ENCODE data around the gene HOXD3. TPM values are rescaled to one million over a fixed set of nuclear protein-coding genes. Genes with fewer than 3 reads are reported as not detected.

Gene HOXD3
- total RNA-seq, 1 donor from 2014 or later = 1.5 TPM

GRCh38 chr2:176148751-176149421, 8.2 kb upstream of the HOXD3 start:
- Mint-ChIP-seq H3K27me3 (ENCODE audit: low read depth) (peaks cover 99% of the 10 kb centered on the region), H3K27ac (ENCODE audit: unreplicated experiment) (no peak overlapping the region), H3K4me1 (no peaks in the 10 kb centered on the region), H3K4me3 (no peak overlapping the region), H3K9me3 (no peaks in the 10 kb centered on the region), H3K36me3 (ENCODE audit: low read depth) (no peaks in the 10 kb centered on the region)
- no peak for TF ChIP-seq CTCF (conservative IDR thresholded peaks at IDR 0.05)
- no peak for DNase-seq (ENCODE audit: low read depth, low spot score)

GRCh38 chr2:176149481-176149938, 7.6 kb upstream of the HOXD3 start:
- Mint-ChIP-seq H3K4me3 (no peak overlapping the region), H3K9me3 (no peaks in the 10 kb centered on the region), H3K27ac (ENCODE audit: unreplicated experiment) (no peak overlapping the region), H3K4me1 (no peaks in the 10 kb centered on the region), H3K36me3 (ENCODE audit: low read depth) (no peaks in the 10 kb centered on the region), H3K27me3 (ENCODE audit: low read depth) (peaks cover 99% of the 10 kb centered on the region)
- no peak for TF ChIP-seq CTCF (conservative IDR thresholded peaks at IDR 0.05)
- no peak for DNase-seq (ENCODE audit: low read depth, low spot score)

- Mint-ChIP-seq H3K27ac (ENCODE audit: unreplicated experiment) (no peak overlapping the region), H3K9me3 (no peaks in the 10 kb centered on the region), H3K27me3 (ENCODE audit: low read depth) (peaks cover 99% of the 10 kb centered on the region), H3K4me1 (no peaks in the 10 kb centered on the region), H3K36me3 (ENCODE audit: low read depth) (no peaks in the 10 kb centered on the region), H3K4me3 (no peak overlapping the region)
- DNase-seq (ENCODE audit: low read depth, low spot score) = no peak
- no peak for TF ChIP-seq CTCF (conservative IDR thresholded peaks at IDR 0.05)
Measured at GRCh38 chr2:176149939-176150583, 7.0 kb upstream of the HOXD3 start.

- TF ChIP-seq CTCF (conservative IDR thresholded peaks at IDR 0.05) = no peak
- Mint-ChIP-seq H3K9me3 (no peaks in the 10 kb centered on the region), H3K4me3 (no peak overlapping the region), H3K36me3 (ENCODE audit: low read depth) (no peaks in the 10 kb centered on the region), H3K27ac (ENCODE audit: unreplicated experiment) (no peak overlapping the region), H3K27me3 (ENCODE audit: low read depth) (peaks cover 99% of the 10 kb centered on the region), H3K4me1 (no peaks in the 10 kb centered on the region)
- DNase-seq (ENCODE audit: low read depth, low spot score) = no peak
Measured at GRCh38 chr2:176150584-176151441, 6.3 kb upstream of the HOXD3 start.

GRCh38 chr2:176151442-176152287, 5.4 kb upstream of the HOXD3 start, which contains the start of gene HOXD4:
TSS of gene HOXD4 (plus strand) at chr2:176151550. CDS start at chr2:176151634, 84 bp downstream.
- H3K36me3 Mint-ChIP-seq (ENCODE audit: low read depth) = no peaks in the 10 kb centered on the region
- no peak within 1 kb of the TSS for H3K4me3 Mint-ChIP-seq
- H3K9me3 Mint-ChIP-seq = no peaks in the 10 kb centered on the region
- H3K27me3 Mint-ChIP-seq (ENCODE audit: low read depth) = peaks cover 99% of the 10 kb centered on the region
- no peak for TF ChIP-seq CTCF (conservative IDR thresholded peaks at IDR 0.05)
- DNase-seq (ENCODE audit: low read depth, low spot score) = no peak
- no peaks in the 10 kb centered on the region for H3K4me1 Mint-ChIP-seq
- H3K27ac Mint-ChIP-seq (ENCODE audit: unreplicated experiment) = no peak within 1 kb of the TSS

Data from neural crest cell (in vitro differentiated cells).